K562 (cell line): ENCODE results near the gene SPRYD3. TPM values are rescaled to one million over a fixed set of nuclear protein-coding genes. Genes with fewer than 3 reads are reported as not detected.
A peak's percentile ranks its signal among the peaks of the same experiment; 100 is the strongest.

Experiments
- ATAC-seq: fragments of 200-7000 bp; cut with Tn5 transposase; 3 replicates; pipeline ENCODE4 v1.9.1; 2020; ENCODE audit warnings: moderate library complexity
- BruUV-seq: library from RNA; stranded (reverse); fragments of 400-500 nt; replicated peaks from 2 replicates; lab custom pipeline; 2021; lab: Mats Ljungman, UMichigan
- CTCF ChIA-PET: fragments of 300-600 bp; formaldehyde crosslinking; extraction: SDS; loops from one replicate; lab custom pipeline; 2021; ENCODE audit warnings: low intra/inter-chr PET ratio; lab: Yijun Ruan, JAX
- POLR2A ChIA-PET: fragments of 300-600, 350-650 bp; sonication (Branson Sonifier 250); formaldehyde crosslinking; extraction: SDS; loops from one replicate; lab custom pipeline; 2021; ENCODE audit warnings: antibody characterized with exemption, inconsistent platforms; lab: Yijun Ruan, JAX
- DNase-seq, 4 experiments: peaks; one replicate each; pipeline versions ENCODE4 v3.0.0 to v3.0.0-alpha.2; 2011 to 2018; ENCODE audit warnings: low spot score in 3 of 4, mixed read lengths in 3 of 4; ENCODE audit errors: extremely low read depth in 1 of 4
- FAIRE-seq: peaks from 2 replicates; lab custom pipeline; 2011; peaks lifted over from hg19 to GRCh38; lab: Jason Lieb, UNC
- H2AFZ ChIP-seq: 2 replicates; pipeline ENCODE4 v1.6.0; 2011; ENCODE audit warnings: low read depth, low read length, control low read depth, inconsistent platforms
- H3K27ac ChIP-seq: fragments of 200-600 bp; 3 replicates; pipeline ENCODE4 v1.8.0; 2011; ENCODE audit warnings: low read depth, mild to moderate bottlenecking, control low read depth, inconsistent platforms, low read length, moderate library complexity, mixed read lengths; ENCODE audit errors: extremely low read depth
- H3K27me3 ChIP-seq, 2 experiments: fragments of 300-600 bp in 1 of 2; 2 replicates in 1 of 2; 3 replicates in 1 of 2; pipeline versions ENCODE4 v1.6.0 to v1.8.0; 2011; ENCODE audit warnings: inconsistent platforms in 2 of 2, low read length in 2 of 2, mild to moderate bottlenecking in 1 of 2, mixed read lengths in 1 of 2, moderate library complexity in 1 of 2; ENCODE audit not compliant: control insufficient read depth in 2 of 2, insufficient read depth in 2 of 2
- H3K36me3 ChIP-seq: fragments of 300-600 bp; 3 replicates; pipeline ENCODE4 v1.8.0; 2011; ENCODE audit warnings: mild to moderate bottlenecking, low read length, inconsistent platforms; ENCODE audit not compliant: control insufficient read depth, insufficient read depth
- H3K4me1 ChIP-seq, 2 experiments: fragments of 200-600 bp in 1 of 2; replicated peaks in 1 of 2; 2 replicates in 1 of 2; 3 replicates in 1 of 2; pipeline versions ENCODE4 v1.5.1 to v1.8.0; 2011; ENCODE audit warnings: inconsistent platforms in 2 of 2, low read length in 2 of 2, mild to moderate bottlenecking in 1 of 2, mixed read lengths in 1 of 2, moderate library complexity in 1 of 2; ENCODE audit not compliant: control insufficient read depth in 2 of 2, insufficient read depth in 2 of 2
- H3K4me2 ChIP-seq: 2 replicates; pipeline ENCODE4 v1.6.1; 2011; ENCODE audit warnings: low read length, control low read depth, inconsistent platforms, mixed read lengths; ENCODE audit not compliant: insufficient read depth
- H3K4me3 ChIP-seq: fragments of 200-600 bp; sonication (generic), shearing (Covaris generic); 2 replicates; pipeline ENCODE4 v1.5.1; 2016; ENCODE audit warnings: control low read depth, inconsistent platforms
- H3K79me2 ChIP-seq: fragments of 200-600 bp; 3 replicates; pipeline ENCODE4 v1.8.0; 2011; ENCODE audit warnings: low read length, inconsistent platforms; ENCODE audit not compliant: control insufficient read depth, insufficient read depth
- H3K9ac ChIP-seq, 2 experiments: 2 replicates each; pipeline versions ENCODE4 v1.6.0 to v1.6.1; 2011; ENCODE audit warnings: low read depth in 2 of 2, low read length in 2 of 2, control low read depth in 1 of 2, inconsistent platforms in 1 of 2, mild to moderate bottlenecking in 1 of 2, mixed read lengths in 1 of 2; ENCODE audit not compliant: insufficient read depth in 1 of 2
- H3K9me1 ChIP-seq: one replicate; pipeline ENCODE4 v1.6.0; 2011; ENCODE audit warnings: inconsistent platforms, mild to moderate bottlenecking, low read length, moderate library complexity; ENCODE audit not compliant: control insufficient read depth, insufficient read depth
- H3K9me3 ChIP-seq: replicated peaks from 2 replicates; pipeline ENCODE4 v1.5.1; 2011; ENCODE audit warnings: low read depth, low read length, inconsistent platforms; ENCODE audit not compliant: control insufficient read depth, insufficient read depth
- H4K20me1 ChIP-seq: replicated peaks from 2 replicates; pipeline ENCODE4 v1.6.1; 2011; ENCODE audit warnings: low read length, inconsistent platforms, mixed read lengths; ENCODE audit not compliant: control insufficient read depth, insufficient read depth
- EGR1 ChIP-seq: fragments of 450-650 bp; conservative IDR thresholded peaks from 2 replicates; pipeline ENCODE4 v1.6.1; 2017; ENCODE audit warnings: mild to moderate bottlenecking
- FOS ChIP-seq: IDR thresholded peaks from 3 replicates; pipeline ENCODE4 v1.6.1; 2011; ENCODE audit not compliant: insufficient read length; ENCODE audit errors: extremely low read depth
- LARP7 ChIP-seq: fragments of 450-650 bp; IDR thresholded peaks from 2 replicates; pipeline ENCODE4 v1.6.1; 2016
- SREBF1 ChIP-seq: fragments of 150-350 bp; IDR thresholded peaks from 2 replicates; pipeline ENCODE4 v1.6.1; 2014; ENCODE audit warnings: antibody characterized with exemption, low read depth, low read length, borderline replicate concordance
- SRSF1 ChIP-seq: fragments of 200-400 bp; formaldehyde crosslinking; IDR thresholded peaks from 2 replicates; pipeline ENCODE4 v1.6.1; 2017; ENCODE audit warnings: mild to moderate bottlenecking, low read depth, low read length, moderate library complexity
- ZNF184 ChIP-seq: sonication (generic); formaldehyde crosslinking; IDR thresholded peaks from 2 replicates; pipeline ENCODE4 v1.5.0; 2020; ENCODE audit warnings: missing genetic modification reagents
- WGBS: fragments of 100-300 bp; shearing (Covaris generic); methylation state at CpG from one replicate; pipeline ENCODE4 v1.1.6; 2016; ENCODE audit warnings: low coverage, mixed read lengths; ENCODE audit not compliant: insufficient coverage; ENCODE audit errors: missing lambda C conversion rate; 5-methylcytosine and 5-hydroxymethylcytosine counted together
- in situ Hi-C: fragments of 300-500 bp; cut with MboI; formaldehyde crosslinking; loops from 4 replicates; pipeline ENCODE4 v1.15.0; 2018; ENCODE audit warnings: inconsistent platforms, mixed read lengths
- intact Hi-C: fragments of 100-400 bp; cut with micrococcal nuclease; formaldehyde crosslinking; loops from 2 replicates; pipeline ENCODE4 v1.14.2; 2022
- polyA plus RNA-seq, 8 experiments: library from polyadenylated mRNA; depleted of rRNA in 4 of 8; stranded (reverse) in 5 of 8; unstranded in 3 of 8; fragments of >200 nt; fragmentation: Nextera tagmentation in 2 of 8; fragmentation: Illumina TruSeq in 1 of 8; extraction: Ambion mirVana in 2 of 8; extraction: Trizol in 1 of 8; gene quantifications; 2 replicates each; pipeline versions ENCODE4 v1.2.1 to v1.2.3, GENCODE V29; 2011 to 2014; ENCODE audit warnings: inconsistent platforms in 1 of 8, missing spikeins in 1 of 8
- total RNA-seq, 7 experiments: library from RNA; depleted of rRNA in 6 of 7; stranded (reverse); fragments of >200 nt in 6 of 7; fragmentation: Illumina TruSeq in 2 of 7; extraction: Trizol in 2 of 7; gene quantifications; 2 replicates each; pipeline versions ENCODE4 v1.2.1 to v1.2.3, GENCODE V29; 2011 to 2021; ENCODE audit warnings: low replicate concordance in 1 of 7
- TF ChIP-seq, protein P1 (sequence below): fragments of 250-450 bp; sonication (Bioruptor Pico); IDR thresholded peaks from 2 replicates; pipeline ENCODE4 v1.4.0; 2020; ENCODE audit warnings: mild to moderate bottlenecking, moderate library complexity
- TF ChIP-seq, protein P2 (sequence below): fragments of 250-450 bp; sonication (Bioruptor Pico); IDR thresholded peaks from 2 replicates; pipeline ENCODE4 v1.8.0; 2022; ENCODE audit warnings: inconsistent platforms

The SPRYD3 gene
- total and polyA plus RNA-seq, 9 of the 15 experiments (the other 6 are each of a cell fraction or from before 2014, with no cell fraction given), result 1.5 to 13.6 (median 7.6) TPM

DNA sequence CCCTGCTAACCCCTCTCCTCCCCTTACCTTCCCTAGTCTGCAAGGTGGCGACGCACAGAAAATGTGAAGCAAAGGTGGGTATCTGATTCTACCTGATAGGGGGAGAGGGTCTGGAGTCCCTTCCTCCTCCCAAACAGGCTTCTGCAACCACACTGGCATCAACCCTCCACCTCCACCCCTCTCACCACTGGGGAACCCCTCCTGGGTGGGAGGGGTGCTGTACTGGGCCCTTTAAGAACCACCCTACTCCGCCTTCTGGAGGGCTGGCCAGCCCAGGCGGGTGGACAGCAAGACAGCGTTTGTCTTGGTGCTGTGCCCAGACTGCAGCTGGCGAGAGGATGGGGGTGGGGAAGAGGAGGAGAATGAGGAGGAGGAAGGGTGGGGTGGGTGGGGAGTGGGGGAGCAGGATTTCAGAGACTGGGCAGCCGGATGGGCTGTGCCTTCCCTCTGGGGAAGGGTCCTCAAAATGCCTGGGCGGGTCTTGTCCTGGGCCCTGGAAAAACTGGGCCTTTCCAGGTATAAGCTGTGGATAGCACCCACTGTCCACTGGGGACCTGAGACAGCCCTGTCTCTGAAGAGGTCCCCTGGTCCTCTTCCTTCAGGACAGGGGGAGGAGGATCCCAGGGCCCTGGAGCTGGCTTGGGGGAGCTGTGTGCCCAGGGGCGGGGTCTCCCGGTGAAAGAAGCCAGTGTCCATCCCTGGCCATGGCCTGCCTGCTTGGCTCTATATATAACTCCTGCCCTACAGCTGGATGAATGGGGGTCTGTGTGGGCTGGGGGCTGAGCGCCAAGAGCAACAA is 26.6 kb downstream of the SPRYD3 start:
- intact Hi-C loops, result no loop called here
- no peaks in the 10 kb centered on the region for H3K9me3 ChIP-seq
- no peaks in the 10 kb centered on the region for H3K9me1 ChIP-seq
- no peak overlapping the region for H3K4me2 ChIP-seq
- TF ChIP-seq SRSF1 (no peak), LARP7 (no peak), EGR1 (no peak), ZNF184 (CRISPR knock-in tag) (no peak), SREBF1 (no peak), FOS (no peak)
- TF ChIP-seq, protein P1, sequence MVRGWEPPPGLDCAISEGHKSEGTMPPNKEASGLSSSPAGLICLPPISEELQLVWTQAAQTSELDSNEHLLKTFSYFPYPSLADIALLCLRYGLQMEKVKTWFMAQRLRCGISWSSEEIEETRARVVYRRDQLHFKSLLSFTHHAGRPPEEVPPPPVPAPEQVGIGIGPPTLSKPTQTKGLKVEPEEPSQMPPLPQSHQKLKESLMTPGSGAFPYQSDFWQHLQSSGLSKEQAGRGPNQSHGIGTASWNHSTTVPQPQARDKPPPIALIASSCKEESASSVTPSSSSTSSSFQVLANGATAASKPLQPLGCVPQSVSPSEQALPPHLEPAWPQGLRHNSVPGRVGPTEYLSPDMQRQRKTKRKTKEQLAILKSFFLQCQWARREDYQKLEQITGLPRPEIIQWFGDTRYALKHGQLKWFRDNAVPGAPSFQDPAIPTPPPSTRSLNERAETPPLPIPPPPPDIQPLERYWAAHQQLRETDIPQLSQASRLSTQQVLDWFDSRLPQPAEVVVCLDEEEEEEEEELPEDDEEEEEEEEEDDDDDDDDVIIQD (CRISPR knock-in tag), result no peak
- TF ChIP-seq, protein P2, sequence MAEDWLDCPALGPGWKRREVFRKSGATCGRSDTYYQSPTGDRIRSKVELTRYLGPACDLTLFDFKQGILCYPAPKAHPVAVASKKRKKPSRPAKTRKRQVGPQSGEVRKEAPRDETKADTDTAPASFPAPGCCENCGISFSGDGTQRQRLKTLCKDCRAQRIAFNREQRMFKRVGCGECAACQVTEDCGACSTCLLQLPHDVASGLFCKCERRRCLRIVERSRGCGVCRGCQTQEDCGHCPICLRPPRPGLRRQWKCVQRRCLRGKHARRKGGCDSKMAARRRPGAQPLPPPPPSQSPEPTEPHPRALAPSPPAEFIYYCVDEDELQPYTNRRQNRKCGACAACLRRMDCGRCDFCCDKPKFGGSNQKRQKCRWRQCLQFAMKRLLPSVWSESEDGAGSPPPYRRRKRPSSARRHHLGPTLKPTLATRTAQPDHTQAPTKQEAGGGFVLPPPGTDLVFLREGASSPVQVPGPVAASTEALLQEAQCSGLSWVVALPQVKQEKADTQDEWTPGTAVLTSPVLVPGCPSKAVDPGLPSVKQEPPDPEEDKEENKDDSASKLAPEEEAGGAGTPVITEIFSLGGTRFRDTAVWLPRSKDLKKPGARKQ, result no peak
- H3K4me1 ChIP-seq, result peaks cover 49 to 87% of the 10 kb centered on the region in 2 experiments
- FAIRE-seq (no peak), ATAC-seq (no peak), DNase-seq (no peak)
- CTCF ChIA-PET, result interaction anchor here (0.7 kb wide), 1 partner anchor 476 kb away, joined by 3 read pairs; no protein-coding TSS in a partner anchor
- H2AFZ ChIP-seq, result no peak overlapping the region
- no peak overlapping the region for H3K27ac ChIP-seq
- H3K36me3 ChIP-seq, result peaks cover 2% of the 10 kb centered on the region; the same call in 1 of the 3 replicates
- no peak overlapping the region for H3K4me3 ChIP-seq
- no peaks in the 10 kb centered on the region for H3K27me3 ChIP-seq
- H3K9ac ChIP-seq, result peak overlapping the region in 1 of 2 experiments; percentile 60; a peak in 1 of 4 replicates
- no TSS peak for BruUV-seq
- WGBS, result 98% methylated on average over 6 of the region's 11 CpGs
- in situ Hi-C loops, result no loop called here
- H4K20me1 ChIP-seq, result no peaks in the 10 kb centered on the region
- H3K79me2 ChIP-seq, result peaks cover 7% of the 10 kb centered on the region; the same call in 2 of the 3 replicates
- POLR2A ChIA-PET, result interaction anchor here (0.6 to 1.9 kb wide), 3 partner anchors 8 to 134 kb away, joined by 3 to 6 read pairs (median 4); no protein-coding TSS in a partner anchor
